ENCODE measurements around the gene NANS.
"Not testable (repeated sequence)": the region's sequence is repeated elsewhere in the genome, so short reads cannot be mapped to it uniquely, and the experiment has no call there.

NANS gene

GRCh38 chr9:98127226-98127625 lies 70.7 kb downstream of the NANS start:
- ChIA-PET POLR2A (no interaction called here), CTCF (no interaction called here)
- TF ChIP-seq ARNT (IDR thresholded peaks at IDR 0.05) (no peak), ZNF384 (IDR thresholded peaks at IDR 0.05) (no peak), SP1 (IDR thresholded peaks at IDR 0.05) (no peak), FOXK2 (IDR thresholded peaks at IDR 0.05) (no peak), SUZ12 (IDR thresholded peaks at IDR 0.05) (no peak), NFRKB (IDR thresholded peaks at IDR 0.05) (no peak), FOXM1 (IDR thresholded peaks at IDR 0.05; ENCODE audit: borderline replicate concordance) (no peak), HDGF (IDR thresholded peaks at IDR 0.05; ENCODE audit: borderline replicate concordance) (no peak), TARDBP (IDR thresholded peaks at IDR 0.05) (no peak), LEF1 (IDR thresholded peaks at IDR 0.05; ENCODE audit: borderline replicate concordance) (no peak), BHLHE40 (IDR thresholded peaks at IDR 0.05; ENCODE audit: borderline replicate concordance) (no peak), FOXA1 (IDR thresholded peaks at IDR 0.05) (no peak)
- TF ChIP-seq, protein P1, sequence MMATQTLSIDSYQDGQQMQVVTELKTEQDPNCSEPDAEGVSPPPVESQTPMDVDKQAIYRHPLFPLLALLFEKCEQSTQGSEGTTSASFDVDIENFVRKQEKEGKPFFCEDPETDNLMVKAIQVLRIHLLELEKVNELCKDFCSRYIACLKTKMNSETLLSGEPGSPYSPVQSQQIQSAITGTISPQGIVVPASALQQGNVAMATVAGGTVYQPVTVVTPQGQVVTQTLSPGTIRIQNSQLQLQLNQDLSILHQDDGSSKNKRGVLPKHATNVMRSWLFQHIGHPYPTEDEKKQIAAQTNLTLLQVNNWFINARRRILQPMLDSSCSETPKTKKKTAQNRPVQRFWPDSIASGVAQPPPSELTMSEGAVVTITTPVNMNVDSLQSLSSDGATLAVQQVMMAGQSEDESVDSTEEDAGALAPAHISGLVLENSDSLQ (IDR thresholded peaks at IDR 0.05) = no peak
- DNase-seq (ENCODE audit: extremely low spot score) = no peak

GRCh38 chr9:98128316-98128715 lies 71.8 kb downstream of the NANS start:
- CTCF ChIA-PET = no interaction called here
- POLR2A ChIA-PET = no interaction called here
- no peak for TF ChIP-seq FOXM1 (IDR thresholded peaks at IDR 0.05; ENCODE audit: borderline replicate concordance)
- TF ChIP-seq ZNF384 (IDR thresholded peaks at IDR 0.05) = no peak
- TF ChIP-seq ARNT (IDR thresholded peaks at IDR 0.05) = no peak
- TF ChIP-seq, protein P1 (IDR thresholded peaks at IDR 0.05) = no peak
- TF ChIP-seq LEF1 (IDR thresholded peaks at IDR 0.05; ENCODE audit: borderline replicate concordance) = no peak
- TF ChIP-seq FOXA1 (IDR thresholded peaks at IDR 0.05) = no peak
- TF ChIP-seq L3MBTL2 (conservative IDR thresholded peaks at IDR 0.05) = no peak
- no peak for TF ChIP-seq SUZ12 (IDR thresholded peaks at IDR 0.05)
- no peak for DNase-seq (ENCODE audit: extremely low spot score)

GRCh38 chr9:98129451-98129881 lies 72.9 kb downstream of the NANS start:
- DNase-seq (ENCODE audit: extremely low spot score) = no peak
- CTCF ChIA-PET = no interaction called here
- TF ChIP-seq CTBP1 (IDR thresholded peaks at IDR 0.05; ENCODE audit: borderline replicate concordance) = no peak
- POLR2A ChIA-PET = no interaction called here

- POLR2A ChIA-PET, CTCF ChIA-PET: not testable (repeated sequence)
Observed at GRCh38 chr9:98130060-98130459, 73.5 kb downstream of the NANS start.

GRCh38 chr9:98130576-98131228 lies 74.2 kb downstream of the NANS start:
- CTCF ChIA-PET = no interaction called here

More at GRCh38 chr9:98130060-98130459, 73.5 kb downstream of the NANS start:
- not testable (repeated sequence) for DNase-seq (ENCODE audit: extremely low spot score)

GRCh38 chr9:98132158-98132557 lies 75.6 kb downstream of the NANS start:
- DNase-seq (ENCODE audit: extremely low spot score) = no peak
- CTCF ChIA-PET = no interaction called here
- POLR2A ChIA-PET = interaction anchor here (1.1 kb wide), 1 partner anchor 13 kb away, joined by 4 read pairs; the partner anchor contains the start of gene TRIM14
- TF ChIP-seq, protein P1 (IDR thresholded peaks at IDR 0.05) = no peak
- TF ChIP-seq CTBP1 (IDR thresholded peaks at IDR 0.05; ENCODE audit: borderline replicate concordance) = no peak
- no peak for TF ChIP-seq BHLHE40 (IDR thresholded peaks at IDR 0.05; ENCODE audit: borderline replicate concordance)
- no peak for TF ChIP-seq LEF1 (IDR thresholded peaks at IDR 0.05; ENCODE audit: borderline replicate concordance)
- no peak for TF ChIP-seq ELF4 (IDR thresholded peaks at IDR 0.05)
- TF ChIP-seq ARNT (IDR thresholded peaks at IDR 0.05) = no peak
- no peak for TF ChIP-seq FOXK2 (IDR thresholded peaks at IDR 0.05)
- no peak for TF ChIP-seq L3MBTL2 (conservative IDR thresholded peaks at IDR 0.05)
- TF ChIP-seq FOXA1 (IDR thresholded peaks at IDR 0.05) = no peak
- TF ChIP-seq SUZ12 (IDR thresholded peaks at IDR 0.05) = no peak
- no peak for TF ChIP-seq ZNF384 (IDR thresholded peaks at IDR 0.05)
- TF ChIP-seq SP1 (IDR thresholded peaks at IDR 0.05) = no peak
- no peak for TF ChIP-seq TARDBP (IDR thresholded peaks at IDR 0.05)
- TF ChIP-seq NFRKB (IDR thresholded peaks at IDR 0.05) = no peak

More at GRCh38 chr9:98130576-98131228, 74.2 kb downstream of the NANS start:
- TF ChIP-seq TARDBP (IDR thresholded peaks at IDR 0.05) = no peak
- no peak for TF ChIP-seq ELF4 (IDR thresholded peaks at IDR 0.05)
- TF ChIP-seq SP1 (IDR thresholded peaks at IDR 0.05) = no peak
- no peak for TF ChIP-seq ZNF384 (IDR thresholded peaks at IDR 0.05)
- no peak for TF ChIP-seq FOXM1 (IDR thresholded peaks at IDR 0.05; ENCODE audit: borderline replicate concordance)
- no peak for TF ChIP-seq LEF1 (IDR thresholded peaks at IDR 0.05; ENCODE audit: borderline replicate concordance)
- TF ChIP-seq HDGF (IDR thresholded peaks at IDR 0.05; ENCODE audit: borderline replicate concordance) = no peak
- TF ChIP-seq, protein P1 (IDR thresholded peaks at IDR 0.05) = no peak
- TF ChIP-seq CTBP1 (IDR thresholded peaks at IDR 0.05; ENCODE audit: borderline replicate concordance) = no peak
- TF ChIP-seq BHLHE40 (IDR thresholded peaks at IDR 0.05; ENCODE audit: borderline replicate concordance) = no peak
- no peak for TF ChIP-seq L3MBTL2 (conservative IDR thresholded peaks at IDR 0.05)
- TF ChIP-seq FOXK2 (IDR thresholded peaks at IDR 0.05) = no peak
- DNase-seq (ENCODE audit: extremely low spot score) = no peak
- POLR2A ChIA-PET = no interaction called here

Measured in HEK293T (cell line).